Brain pericyte (primary cell): ENCODE data around the gene KRT2.
"Not testable (repeated sequence)": the region's sequence is repeated elsewhere in the genome, so short reads cannot be mapped to it uniquely, and the experiment has no call there.

Experiments
- DNase-seq: peaks from one replicate; pipeline ENCODE4 v3.0.0-alpha.2; 2012; ENCODE audit warnings: low read depth, low spot score

The KRT2 gene

GRCh38 chr12:52685406-52685890, 33.4 kb upstream of the KRT2 start:
- DNase-seq: no peak

- no peak for DNase-seq
Observed at GRCh38 chr12:52684431-52684830, 32.4 kb upstream of the KRT2 start.

- no peak for DNase-seq
Observed at GRCh38 chr12:52683575-52684300, 31.7 kb upstream of the KRT2 start.

GRCh38 chr12:52682938-52683574, 31.0 kb upstream of the KRT2 start:
- DNase-seq: no peak

DNA sequence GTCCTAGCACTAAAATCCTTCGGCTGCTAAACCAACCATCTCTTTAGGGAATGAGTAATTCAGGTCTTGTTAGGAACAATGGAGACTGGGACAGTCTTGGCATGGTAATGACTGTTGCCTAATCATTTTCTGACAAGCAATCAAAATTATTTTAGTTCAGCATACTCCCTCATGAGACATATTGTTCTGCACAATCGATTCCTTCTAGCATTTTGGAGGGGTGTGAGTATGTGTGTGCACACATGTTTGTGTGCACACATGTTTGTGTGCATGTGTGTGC, 30.3 kb upstream of the KRT2 start:
- DNase-seq: no peak

- no peak for DNase-seq
Observed at GRCh38 chr12:52681526-52682380, 29.7 kb upstream of the KRT2 start.

DNA sequence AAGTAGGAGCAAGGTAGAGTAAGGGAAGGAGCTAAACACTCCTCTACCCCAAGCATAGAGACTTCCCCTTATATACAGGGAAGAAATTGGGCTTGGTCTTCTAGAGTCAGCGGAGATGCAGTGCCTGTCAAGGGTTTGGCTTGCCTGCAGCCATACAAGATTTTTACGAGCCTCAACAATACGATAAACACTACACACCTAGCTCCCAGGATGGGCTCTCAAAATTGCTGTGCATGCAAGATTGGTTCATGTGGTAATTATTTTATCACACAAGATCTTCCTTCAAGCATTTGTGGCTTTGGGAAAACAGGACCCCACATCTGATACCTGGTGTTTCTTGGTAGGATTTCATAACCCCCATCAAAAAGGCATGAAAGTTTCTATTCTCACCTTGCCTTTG, 28.4 kb upstream of the KRT2 start, which contains the start of gene KRT1:
TSS of gene KRT1 (minus strand) at position 45 of the 400 bp plus-strand sequence. CDS start 59 bp downstream, outside the sequence.
- DNase-seq: no peak

DNA sequence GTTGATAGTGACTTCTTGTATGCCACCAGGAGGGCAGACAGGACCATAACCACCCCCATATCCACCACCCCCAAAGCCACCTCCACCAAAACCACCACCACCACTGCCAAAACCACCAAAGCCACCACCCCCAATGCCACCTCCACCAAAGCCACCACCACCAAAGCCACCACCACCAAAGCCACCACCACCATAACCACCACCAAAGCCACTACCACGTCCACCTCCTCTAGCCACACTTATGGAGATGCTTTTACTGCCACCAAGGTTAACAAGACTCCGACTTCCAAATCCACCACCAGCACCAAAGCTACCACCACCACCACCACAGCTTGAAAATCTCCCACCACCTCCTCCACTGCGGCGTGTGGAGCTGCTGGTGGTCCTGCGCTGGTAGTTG, 27.9 kb upstream of the KRT2 start:
- DNase-seq: no peak

- no peak for DNase-seq
Observed at GRCh38 chr12:52677671-52678070, 25.7 kb upstream of the KRT2 start.

DNA sequence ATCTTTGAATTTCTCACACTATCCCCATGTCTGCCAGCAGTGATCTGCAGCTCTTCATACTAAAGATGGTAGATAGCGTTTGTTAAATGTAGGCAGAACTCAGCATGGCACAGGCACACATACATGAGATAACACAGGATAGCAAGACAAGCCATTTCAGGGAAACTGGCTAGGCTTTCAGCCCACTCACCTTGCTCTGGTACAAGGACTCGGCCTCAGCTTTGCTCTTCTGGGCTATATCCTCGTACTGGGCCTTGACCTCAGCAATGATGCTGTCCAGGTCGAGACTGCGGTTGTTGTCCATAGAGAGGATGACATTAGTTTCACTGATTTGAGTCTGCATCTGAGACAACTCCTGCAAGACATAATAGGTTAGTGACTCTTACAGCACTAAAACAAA, 25.1 kb upstream of the KRT2 start:
- no peak for DNase-seq

GRCh38 chr12:52676163-52676562, 24.2 kb upstream of the KRT2 start:
- DNase-seq: no peak

- DNase-seq: no peak
Observed at GRCh38 chr12:52675301-52675701, 23.3 kb upstream of the KRT2 start.

GRCh38 chr12:52674433-52674775, 22.4 kb upstream of the KRT2 start:
- DNase-seq: no peak

DNA sequence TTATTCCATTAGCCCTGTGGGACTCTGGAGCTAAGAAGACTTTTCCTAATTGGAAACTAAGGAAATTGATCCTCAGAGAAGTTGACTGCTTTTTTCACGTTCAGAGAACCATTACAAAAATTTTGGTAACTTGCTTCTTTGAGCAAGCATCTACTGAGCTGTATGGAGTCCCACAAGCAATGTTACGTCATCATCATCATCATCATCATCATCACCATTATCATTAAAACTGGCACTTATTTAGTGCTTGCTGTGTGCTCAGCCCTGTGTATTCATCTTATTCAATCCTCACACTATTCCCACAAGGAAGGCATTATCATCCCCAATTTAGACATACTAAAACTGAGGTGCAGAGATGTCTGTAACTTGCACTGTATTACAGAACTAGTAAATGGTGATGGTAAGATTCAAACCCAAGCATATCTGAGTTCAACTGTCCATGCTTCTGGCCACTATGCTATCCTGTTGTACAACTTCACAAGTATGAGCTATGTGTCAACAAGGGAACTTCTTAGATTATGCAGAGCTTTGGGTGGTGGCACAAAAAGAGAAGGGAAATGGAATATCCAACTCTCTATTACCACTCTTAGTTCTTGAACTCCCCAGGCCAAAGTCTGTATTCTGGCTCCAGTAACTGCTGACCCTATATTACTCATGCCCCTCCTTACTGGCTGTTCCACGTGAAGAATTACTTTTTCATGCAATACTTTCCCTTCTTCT, 21.9 kb upstream of the KRT2 start:
- no peak for DNase-seq

DNA sequence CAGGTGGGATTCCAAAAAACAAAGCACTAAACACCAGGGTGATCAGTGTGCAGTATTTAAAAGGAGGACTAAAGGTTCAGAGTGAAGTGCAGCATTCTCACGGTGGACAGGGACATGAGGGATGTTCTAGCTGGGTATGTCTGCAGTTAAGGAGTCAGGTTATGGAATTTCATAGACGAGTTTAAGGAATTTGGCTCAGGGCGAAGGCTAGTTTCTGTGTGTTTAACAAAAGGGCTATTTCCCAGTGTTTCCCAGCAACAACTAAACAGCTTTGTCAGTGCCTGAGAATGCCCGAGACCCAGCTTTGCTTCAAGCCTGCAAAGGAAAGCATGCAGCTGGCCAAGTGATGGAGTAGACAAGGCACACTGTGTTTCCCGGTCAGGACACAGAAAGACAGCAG, 21.2 kb upstream of the KRT2 start:
- DNase-seq: no peak

GRCh38 chr12:52672321-52672933, 20.4 kb upstream of the KRT2 start:
- DNase-seq: no peak

DNA sequence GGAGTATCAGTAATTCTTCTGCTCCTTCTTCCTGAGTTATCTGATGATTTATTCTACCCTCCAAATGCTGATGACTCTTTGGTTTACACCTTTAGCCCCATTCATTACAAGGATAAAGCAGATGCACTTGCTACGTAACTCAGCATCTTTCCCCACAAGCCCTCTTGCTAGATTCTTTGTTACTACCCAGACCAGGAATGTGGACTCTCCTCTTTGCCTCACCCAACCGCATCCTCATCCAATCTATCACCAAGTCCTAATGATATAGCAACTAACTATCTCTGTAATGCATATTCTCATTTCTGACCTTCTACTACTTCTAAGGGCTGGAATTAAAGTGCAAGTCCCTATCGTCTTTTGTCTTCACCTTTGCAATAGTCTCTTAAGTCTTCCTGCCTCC, 18.9 kb upstream of the KRT2 start:
- DNase-seq: no peak

- DNase-seq: no peak
Observed at GRCh38 chr12:52670506-52670905, 18.5 kb upstream of the KRT2 start.

- not testable (repeated sequence) for DNase-seq
Observed at GRCh38 chr12:52669941-52670340, 17.9 kb upstream of the KRT2 start.

- no peak for DNase-seq
Observed at GRCh38 chr12:52669426-52669825, 17.4 kb upstream of the KRT2 start.

- no peak for DNase-seq
Observed at GRCh38 chr12:52667931-52668330, 15.9 kb upstream of the KRT2 start.

GRCh38 chr12:52667509-52667908, 15.5 kb upstream of the KRT2 start:
- DNase-seq: no peak
